ENCODE data around the gene TMEM38A. TPM values are rescaled to one million over a fixed set of nuclear protein-coding genes. Genes with fewer than 3 reads are reported as not detected.

TMEM38A gene
- total RNA-seq, 1 donor from 2014 or later, result 5.1 TPM

GRCh38 chr19:16737911-16738310 is 77.0 kb downstream of the TMEM38A start:
- H3K4me3 ChIP-seq, result no peak overlapping the region
- no peak for TF ChIP-seq CTCF (IDR thresholded peaks at IDR 0.05)
- no peaks in the 10 kb centered on the region for H3K9me3 ChIP-seq
- intact Hi-C loops (cut with DNase I), result no loop called here
- no peaks in the 10 kb centered on the region for H3K36me3 ChIP-seq
- H3K27me3 ChIP-seq, result no peaks in the 10 kb centered on the region
- H3K4me1 ChIP-seq, result no peaks in the 10 kb centered on the region
- ATAC-seq (no peak), DNase-seq (no peak)
- no peak overlapping the region for H3K27ac ChIP-seq

GRCh38 chr19:16739546-16739945 is 78.6 kb downstream of the TMEM38A start:
- intact Hi-C loops (cut with DNase I), result no loop called here
- Histone ChIP-seq H3K27me3 (no peaks in the 10 kb centered on the region), H3K27ac (no peak overlapping the region), H3K4me3 (no peak overlapping the region), H3K36me3 (no peaks in the 10 kb centered on the region), H3K9me3 (no peaks in the 10 kb centered on the region), H3K4me1 (no peaks in the 10 kb centered on the region)
- no peak for DNase-seq
- no peak for TF ChIP-seq CTCF (IDR thresholded peaks at IDR 0.05)
- no peak for ATAC-seq

Other genes with a start within 250 kb of the TMEM38A start
- 42.8 TPM for gene EPS15L1, start 189.2 kb upstream of the TMEM38A start, total RNA-seq
- gene CALR3, start 165.0 kb upstream of the TMEM38A start, total RNA-seq, result not detected
- gene C19orf44, start 164.7 kb upstream of the TMEM38A start, total RNA-seq, result 6.7 TPM
- gene CHERP, start 118.7 kb upstream of the TMEM38A start, total RNA-seq, result 41.9 TPM
- 51.2 TPM for gene SLC35E1, start 88.7 kb upstream of the TMEM38A start, total RNA-seq
- gene MED26, start 32.9 kb upstream of the TMEM38A start, total RNA-seq, result 13.4 TPM
- gene SMIM7, start 995 bp upstream of the TMEM38A start, total RNA-seq, result 76.7 TPM
- gene NWD1, start 58.7 kb downstream of the TMEM38A start, total RNA-seq, result 0.09 TPM
- 59.8 TPM for gene SIN3B, start 168.3 kb downstream of the TMEM38A start, total RNA-seq
- gene F2RL3, start 227.9 kb downstream of the TMEM38A start, total RNA-seq, result 25.3 TPM